GM18499 (cell line): ENCODE data around the gene POLR1E.
"Not testable (repeated sequence)": the region's sequence is repeated elsewhere in the genome, so short reads cannot be mapped to it uniquely, and the experiment has no call there.

Experiments
- ATAC-seq: cut with Tn5 transposase; IDR thresholded peaks from one replicate; pipeline ENCODE4 v1.9.1; 2021; ENCODE audit warnings: moderate number of reproducible peaks; ENCODE audit not compliant: insufficient read depth, unreplicated experiment

POLR1E gene

DNA sequence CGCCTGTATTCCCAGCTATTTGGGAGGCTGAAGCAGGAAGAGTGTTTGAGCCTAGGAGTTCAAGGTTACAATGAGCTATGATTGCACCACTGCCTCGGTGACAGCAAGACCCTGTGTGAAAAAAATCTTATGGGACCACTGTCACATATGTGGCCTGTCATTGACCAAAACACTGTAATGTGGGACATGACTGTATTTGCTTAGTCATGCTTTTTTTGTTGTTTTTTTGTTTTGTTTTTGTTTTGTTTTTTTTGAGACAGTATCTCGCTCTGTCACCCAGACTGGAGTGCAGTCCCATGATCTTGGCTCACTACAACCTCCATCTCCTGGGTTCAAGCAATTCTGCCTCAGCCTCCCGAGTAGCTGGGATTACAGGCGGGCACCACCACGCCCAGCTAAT lies 13.5 kb downstream of the POLR1E start:
- ATAC-seq, result no peak

DNA sequence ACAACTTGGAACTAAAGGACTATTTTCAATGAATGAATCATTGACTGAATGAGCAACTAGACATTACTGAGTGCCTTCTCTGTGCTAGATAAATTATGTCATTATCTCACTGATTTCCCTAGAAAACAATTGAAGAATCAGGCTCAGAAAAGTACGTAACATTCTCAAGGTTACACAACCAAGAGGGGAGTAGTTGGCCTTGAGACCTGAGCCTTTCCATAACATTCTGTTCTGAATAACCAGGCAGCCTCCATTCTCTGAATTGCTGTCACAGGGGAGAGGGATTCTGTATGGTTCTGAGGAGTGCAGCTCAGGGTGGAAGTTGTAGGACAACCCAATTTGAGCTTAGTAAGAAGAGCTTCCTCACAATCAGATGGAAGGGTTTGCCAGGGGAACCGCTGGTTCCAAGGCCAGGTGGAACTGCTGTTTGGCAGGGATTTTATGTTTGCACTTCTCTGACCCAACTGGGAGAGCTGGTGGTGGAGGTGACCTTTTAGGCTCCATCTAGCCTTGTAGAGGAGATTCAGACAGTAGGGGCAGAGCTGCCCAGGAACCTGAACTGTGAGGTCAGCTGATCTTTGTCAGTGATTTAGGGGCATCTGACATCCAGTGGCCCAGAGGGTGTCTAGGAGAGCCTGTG lies 16.3 kb downstream of the POLR1E start:
- ATAC-seq, result no peak

DNA sequence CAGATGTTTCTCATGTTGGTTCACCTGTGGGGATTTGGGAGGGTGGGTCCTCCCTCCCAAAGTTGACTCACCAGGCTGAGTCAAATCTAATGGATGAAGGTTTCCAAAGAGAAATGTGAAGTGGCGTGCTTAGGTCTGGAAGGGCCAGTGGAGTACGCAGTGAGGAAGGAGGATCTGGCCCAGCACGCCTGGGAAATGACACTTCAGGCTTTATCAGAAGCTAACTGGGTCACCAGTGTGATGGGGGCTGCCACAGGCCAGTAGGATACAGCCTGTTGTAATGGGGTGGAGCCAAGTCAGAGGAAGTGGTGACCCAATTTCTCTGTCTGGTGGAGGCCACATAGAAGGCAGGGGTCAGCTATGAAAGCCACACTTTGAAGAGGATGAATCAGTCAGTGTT lies 18.0 kb downstream of the POLR1E start:
- no peak for ATAC-seq

DNA sequence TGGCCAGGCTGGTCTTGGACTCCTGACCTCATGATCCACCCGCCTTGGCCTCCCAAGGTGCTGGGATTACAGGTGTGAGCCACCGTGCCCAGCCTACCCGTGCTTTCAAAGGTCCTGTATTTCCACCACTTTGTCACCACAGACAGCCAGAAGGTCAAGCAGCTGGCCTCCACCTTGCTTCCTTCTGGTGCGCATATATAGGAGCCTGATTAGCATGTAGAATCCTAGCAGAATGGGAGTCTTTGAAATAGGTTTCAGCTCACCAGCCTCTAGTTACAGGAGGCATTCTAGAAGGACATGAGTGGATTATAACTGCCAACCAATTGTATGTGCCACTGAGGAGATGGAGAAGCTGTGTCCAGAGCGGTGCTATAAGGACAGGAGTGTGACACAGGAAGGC lies 18.9 kb downstream of the POLR1E start:
- ATAC-seq, result no peak

DNA sequence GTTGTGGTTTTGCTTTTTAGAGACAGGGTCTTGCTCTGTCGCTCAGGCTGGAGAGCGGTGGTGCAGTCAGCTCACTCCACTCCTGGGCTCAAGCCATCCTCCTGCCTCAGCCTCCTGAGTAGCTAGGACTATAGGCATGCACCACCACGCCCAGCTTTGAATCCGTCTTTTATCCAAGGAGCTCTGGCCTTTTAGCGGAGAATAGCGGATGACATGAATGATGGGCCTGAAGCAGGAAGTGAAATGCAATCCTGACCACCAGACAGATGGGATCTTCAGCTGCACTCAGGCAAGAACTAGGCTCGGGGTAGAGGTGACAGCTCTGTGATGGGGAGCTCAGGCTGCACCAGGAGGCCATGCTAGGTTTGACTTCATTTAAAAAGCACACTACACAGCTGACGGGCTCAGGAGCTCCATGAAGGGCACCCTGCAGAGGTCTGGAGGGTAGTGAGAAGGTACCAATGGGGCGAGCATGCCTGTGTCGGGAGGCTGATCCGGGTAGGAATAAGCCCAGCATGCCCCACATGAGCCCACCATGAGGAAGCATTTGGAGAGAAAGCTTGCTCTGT lies 21.9 kb downstream of the POLR1E start:
- no peak for ATAC-seq

DNA sequence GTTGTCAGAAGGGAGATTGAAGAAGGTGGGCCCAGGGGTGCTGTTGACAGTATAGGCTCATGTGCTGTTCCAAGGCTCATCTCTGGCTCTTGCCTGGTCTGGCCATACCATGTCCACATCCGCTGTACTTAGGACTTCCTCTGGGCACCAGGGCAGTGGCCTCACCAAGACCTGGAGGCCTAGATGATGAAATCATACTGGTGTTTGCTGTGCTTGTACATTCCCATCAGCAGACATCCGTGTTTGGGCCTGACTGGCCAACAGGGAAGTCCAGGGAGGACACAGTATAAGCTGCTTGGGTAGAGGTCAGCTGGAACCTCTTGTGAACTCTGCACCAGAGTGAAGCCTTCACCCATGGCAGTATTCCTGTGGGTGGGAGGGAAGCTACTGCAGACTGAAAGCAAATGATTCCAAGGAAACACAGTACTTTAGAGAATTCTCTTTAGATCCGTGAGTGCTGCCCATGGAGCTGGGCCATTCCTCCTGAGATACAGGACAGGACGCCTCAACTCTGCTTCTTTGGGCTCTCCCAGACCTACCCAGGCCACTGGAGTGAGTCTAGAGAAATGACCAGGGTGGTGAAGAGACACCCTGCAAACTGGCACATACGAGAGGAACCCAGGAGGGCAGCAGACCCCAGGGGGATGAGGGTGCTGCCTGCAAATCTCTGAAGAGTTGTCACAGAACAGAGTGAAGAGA lies 22.5 kb downstream of the POLR1E start:
- no peak for ATAC-seq

DNA sequence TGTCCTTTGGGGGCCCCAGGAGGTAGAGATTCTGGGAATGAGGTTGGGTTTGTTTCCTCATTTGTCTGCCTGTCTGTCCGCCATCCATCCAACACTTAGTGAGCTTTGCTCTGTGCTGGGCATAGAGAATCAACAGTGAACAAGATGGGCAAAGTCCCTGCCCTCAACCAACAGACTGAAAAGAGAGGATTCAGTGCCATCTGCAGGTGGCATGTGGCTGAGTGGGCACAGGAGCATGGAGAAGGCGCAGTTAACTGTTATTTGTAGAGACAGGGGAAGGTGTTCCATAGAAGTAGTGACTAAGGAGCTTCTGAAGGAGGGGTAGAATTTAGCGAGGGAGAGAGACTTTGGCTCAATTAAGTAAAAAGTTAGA lies 23.1 kb downstream of the POLR1E start:
- no peak for ATAC-seq

DNA sequence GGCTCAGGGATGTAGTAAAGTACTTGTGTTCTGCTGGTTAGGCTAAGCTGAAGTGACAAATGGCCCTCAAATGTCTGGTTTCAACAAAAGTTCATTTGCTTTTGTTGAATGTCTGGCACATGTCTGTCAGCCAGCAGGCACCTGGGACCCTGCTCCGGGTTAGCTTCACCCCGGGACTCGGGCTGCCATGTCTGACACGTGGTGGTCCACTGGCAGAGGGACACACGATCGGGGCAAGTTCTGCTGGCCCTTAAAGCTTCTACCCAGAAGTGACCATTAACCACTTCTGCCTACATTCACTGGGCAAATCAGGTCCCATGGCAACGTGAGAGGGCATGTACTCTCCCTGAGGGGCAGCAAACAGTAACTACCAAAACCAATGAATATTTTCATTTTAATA lies 23.8 kb downstream of the POLR1E start:
- ATAC-seq, result no peak

DNA sequence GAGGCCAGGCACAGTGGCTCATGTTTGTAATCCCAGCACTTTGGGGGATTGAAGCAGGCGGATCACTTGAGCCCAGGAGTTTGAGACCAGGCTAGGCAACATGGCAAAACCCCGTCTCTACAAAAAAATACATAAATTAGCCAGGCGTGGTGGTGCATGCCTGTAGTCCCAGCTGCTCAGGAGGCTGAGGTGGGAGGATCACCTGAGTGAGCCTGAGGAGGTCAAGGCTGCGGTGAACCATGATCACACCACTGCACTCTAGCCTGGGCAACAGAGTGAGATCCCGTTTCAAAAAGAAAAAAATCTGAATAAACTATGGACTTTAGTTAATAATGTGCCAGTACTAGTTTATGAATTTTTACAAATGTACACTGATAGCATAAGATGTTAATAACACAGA lies 24.3 kb downstream of the POLR1E start:
- ATAC-seq, result not testable (repeated sequence)

DNA sequence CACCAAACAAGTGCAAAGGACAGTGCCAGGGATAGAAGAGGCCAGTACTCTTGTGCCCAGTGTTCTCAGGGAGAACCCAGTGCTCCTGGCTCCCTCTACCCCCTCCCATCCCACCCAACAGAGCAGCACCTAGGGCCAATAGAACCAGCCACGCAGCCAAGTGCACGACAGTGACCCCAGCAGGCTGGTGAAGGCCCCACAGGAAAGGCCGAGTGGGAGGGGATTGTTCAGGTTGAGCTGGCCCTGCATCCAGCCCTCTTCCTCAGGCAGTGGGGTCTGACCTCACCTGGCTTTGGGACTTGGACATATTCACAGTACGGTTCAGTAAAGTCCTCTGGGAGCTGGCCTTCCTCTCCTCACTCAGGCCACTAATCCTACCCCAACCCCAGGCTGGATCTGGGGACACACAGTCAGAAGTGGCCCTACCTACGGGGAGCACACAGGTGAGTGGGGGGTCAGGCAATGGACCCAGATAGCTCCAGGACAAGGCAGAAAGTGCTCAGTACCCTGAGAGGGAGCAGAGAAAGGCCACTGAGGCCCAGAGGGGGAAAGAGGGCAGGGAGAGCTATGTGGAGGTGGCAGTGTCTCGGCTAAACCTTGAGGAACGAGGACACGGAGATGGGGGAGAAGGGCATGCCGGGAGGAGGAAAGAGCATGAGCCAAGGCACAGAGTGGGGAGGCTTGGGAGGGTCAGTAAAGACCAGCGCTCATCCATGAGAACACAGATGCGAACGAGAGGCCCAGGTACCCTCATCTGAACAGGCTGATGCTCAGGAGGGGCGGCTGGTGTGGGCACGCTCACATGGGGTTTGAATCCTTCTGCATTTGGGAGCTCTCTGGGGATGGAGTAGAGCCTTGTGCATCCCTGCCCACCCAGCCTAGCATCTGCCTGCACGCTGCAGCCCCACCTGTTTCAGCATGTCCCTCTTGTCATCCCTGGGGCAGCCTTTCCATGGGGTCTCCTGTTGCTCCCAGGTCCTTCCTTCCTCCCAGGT lies 25.6 kb downstream of the POLR1E start:
- no peak for ATAC-seq

DNA sequence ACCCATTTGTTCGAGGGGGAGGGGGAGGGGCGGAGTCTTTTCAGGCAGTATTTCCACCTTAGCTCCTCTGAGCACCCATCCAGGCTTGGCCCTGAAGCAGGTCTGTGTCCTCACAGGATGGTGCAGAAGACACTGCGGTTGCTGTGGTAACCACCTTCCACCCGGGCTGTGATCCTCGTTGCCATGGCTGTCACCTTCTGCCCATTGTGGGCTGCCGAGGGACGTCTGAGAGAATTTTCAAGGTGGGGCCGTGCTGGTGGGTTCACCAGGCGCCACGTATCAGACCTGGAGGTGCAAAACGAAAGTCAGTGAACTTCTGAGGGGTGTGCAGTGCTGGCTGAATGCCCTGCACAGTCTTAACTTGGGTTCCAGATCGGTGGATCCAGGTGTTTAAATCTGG lies 26.7 kb downstream of the POLR1E start:
- no peak for ATAC-seq

DNA sequence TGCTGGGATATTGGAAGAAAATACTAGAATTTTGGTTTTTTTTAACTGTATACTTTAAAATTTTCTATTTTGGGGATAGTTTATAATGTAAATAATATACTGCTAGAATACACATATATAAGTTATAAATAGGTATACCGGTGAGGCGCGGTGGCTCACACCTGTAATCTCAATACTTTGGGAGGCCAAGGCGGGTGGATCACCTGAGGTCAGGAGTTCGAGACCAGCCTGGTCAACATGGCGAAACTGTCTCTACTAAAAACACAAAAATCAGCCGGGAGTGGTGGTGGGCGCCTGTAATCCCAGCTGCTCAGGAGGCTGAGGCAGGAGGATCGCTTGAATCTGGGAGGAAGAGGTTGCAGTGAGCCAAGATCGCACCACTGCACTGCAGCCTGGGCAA lies 28.7 kb downstream of the POLR1E start:
- not testable (repeated sequence) for ATAC-seq

DNA sequence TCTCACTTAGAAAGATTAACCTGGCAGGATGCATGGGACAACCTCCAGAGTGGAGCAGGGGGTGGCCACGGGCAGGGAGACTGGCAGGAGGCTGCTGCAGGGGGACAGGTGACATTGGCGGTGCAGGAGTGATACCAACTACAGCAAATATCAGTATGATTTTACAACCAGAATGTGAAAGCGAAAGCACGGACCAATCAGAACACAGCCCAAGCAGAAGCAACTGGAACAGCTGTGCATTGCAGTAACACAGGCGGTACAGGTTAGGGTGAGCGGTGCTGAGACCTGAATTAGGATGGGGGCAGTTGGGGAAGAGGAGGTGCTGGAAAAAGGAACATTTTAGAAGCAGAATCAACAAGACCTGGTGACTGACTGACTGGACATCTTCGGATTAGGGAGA lies 29.3 kb downstream of the POLR1E start:
- ATAC-seq, result no peak

DNA sequence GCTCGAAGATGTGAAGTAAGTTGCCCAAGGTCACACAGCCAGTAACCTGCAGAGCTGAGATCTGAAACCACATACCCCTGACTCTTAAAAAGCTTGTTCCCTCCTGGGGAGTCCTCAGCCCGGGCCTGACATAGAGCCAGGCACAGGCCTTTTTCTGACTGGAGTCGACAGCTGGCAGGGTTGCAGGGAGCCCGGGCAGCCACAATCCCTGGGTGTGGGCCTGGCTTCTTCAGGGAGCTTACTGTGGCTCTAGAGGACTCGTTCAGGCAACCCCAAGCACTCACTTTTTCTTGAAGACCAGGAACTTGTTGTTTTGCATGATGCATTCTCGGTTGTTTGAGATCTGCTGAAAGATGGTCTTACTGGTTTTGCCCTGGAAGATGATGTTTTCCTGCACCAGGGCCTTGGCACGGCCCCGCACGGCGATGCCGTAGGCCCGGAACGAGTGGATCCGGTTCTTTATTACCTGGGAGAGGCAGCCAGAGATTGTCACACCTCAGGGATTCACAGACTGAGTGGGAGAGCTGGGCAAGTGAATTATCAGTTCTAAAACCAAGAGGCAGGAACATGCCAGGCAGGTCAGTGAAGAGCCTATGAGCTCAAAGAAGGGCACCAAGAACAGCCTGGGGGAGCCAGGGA lies 30.0 kb downstream of the POLR1E start:
- ATAC-seq, result no peak

DNA sequence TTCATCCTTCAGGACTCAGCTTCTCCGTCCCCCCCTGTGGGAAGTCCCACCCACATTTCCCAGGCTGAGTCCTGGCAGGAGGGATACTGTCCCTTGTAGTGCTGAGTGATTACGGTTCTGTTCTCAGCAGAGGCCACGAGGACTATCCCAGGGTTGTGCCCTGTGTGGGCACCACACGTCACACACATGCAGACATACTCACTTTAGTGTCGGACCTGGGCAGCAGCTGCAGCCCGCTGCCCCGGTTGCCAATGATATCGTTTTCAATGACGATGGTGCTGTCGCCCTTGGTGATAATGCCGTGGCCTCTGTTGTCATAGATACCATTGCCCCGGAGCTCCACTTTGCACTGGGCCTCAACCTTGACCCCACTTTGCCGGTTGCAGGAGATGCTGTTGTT lies 32.2 kb downstream of the POLR1E start:
- ATAC-seq, result no peak

DNA sequence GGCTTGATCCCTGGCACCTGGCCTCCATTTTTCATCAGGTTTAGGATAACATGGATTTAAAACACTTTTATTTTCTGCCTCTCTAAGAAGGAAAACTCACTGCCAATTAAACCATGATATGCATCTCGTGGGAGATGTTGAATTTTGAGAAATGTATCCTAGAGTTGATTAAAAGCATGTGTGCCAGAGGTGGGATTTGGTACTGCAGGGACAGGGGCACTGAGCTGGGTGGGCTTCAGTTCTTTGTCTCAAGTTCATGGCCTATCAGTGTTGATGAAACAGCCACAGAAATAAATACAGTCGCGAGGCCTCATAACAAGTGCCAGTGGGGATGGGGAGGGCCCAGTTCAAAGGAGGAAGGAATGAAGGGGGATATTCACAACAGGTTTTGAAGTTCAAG lies 34.9 kb downstream of the POLR1E start:
- no peak for ATAC-seq

DNA sequence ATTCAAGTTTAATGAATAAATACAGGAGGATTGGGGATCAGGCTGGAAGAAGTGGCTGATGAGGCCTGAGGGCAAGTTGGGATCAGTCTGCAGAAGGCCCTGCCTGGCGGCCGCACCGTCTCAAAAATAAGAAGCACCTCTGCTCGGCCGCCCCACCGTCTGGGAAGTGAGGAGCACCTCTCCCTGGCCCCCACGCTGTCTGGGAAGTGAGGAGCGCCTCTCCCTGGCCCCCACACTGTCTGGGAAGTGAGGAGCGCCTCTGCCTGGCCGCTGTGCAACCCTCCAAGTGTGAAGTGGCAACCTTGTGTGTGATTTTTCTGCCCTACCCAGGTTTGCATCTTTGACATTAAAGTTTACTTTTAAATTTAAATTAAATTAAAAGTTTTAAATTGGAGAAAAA lies 35.4 kb downstream of the POLR1E start:
- ATAC-seq, result no peak

DNA sequence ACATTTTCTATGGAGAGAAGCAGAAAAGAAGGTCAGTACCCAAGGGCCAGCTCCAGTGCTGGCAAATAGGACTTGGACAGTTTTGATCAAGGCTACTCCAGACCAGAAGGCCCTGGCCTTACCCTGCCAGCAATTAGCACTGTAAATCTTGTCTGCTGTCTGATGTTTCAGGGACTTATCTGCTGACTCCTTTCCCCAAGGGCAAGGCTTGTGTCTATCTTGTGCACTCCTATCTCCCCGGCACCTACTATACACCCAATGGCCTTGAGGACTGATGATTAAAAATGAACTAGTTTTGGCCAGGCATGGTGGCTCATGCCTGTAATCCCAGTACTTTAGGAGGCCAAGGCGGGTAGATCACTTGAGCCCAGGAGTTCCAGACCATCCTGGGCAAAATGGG lies 37.2 kb downstream of the POLR1E start:
- no peak for ATAC-seq

DNA sequence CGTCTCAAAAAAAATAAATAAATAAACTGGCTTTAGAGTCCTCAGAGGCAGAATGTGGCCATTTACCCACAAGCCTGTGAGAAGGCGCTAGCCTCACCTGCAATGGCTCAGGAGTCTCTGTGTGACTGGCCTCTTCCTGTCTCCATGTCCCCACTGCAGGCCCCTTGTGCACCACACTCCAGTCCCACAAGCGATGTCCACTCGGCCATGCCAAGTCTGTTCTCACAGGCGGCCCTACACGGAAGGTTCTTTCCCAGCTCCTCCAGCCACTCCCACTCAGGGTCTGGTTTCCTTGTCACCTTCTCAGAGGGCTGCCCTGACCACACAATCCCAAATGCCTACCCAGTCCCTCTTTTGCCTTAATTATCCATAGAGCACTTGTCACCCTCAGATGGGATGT lies 38.2 kb downstream of the POLR1E start:
- ATAC-seq, result no peak
